ENCODE results near the gene SLAIN1. TPM values are rescaled to one million over a fixed set of nuclear protein-coding genes. Genes with fewer than 3 reads are reported as not detected.

Gene SLAIN1
- total and polyA plus RNA-seq, 2 of the 13 experiments (the other 11 are each of a cell fraction or from before 2014, with no cell fraction given): 1.2 to 4.5 TPM

DNA sequence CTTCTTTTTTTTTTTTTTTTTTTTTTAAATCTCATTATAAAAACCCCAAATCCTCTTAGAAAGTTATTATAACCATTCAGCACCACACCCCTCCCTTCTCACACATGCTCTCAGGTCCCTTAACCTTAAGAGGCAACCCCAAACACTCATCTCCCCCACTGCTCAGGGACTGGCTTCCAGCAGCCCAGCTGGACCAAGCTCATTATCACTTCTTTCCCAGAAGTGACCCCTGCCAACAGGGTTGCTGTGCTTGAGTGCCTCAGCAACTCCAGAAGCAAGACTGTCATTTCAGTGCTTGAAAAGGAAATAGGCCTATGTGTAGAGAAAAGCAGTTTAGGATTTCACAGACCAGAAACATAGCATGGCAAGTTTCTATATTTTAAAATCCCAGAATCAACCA, 84.3 kb downstream of the SLAIN1 start:
- no peak for TF ChIP-seq AGO2 (optimal IDR thresholded peaks at IDR 0.05; ENCODE audit: low read depth, low read length)
- TF ChIP-seq ZNF460 (CRISPR knock-in tag; IDR thresholded peaks at IDR 0.05; ENCODE audit: borderline replicate concordance): no peak
- TF ChIP-seq, protein P1, sequence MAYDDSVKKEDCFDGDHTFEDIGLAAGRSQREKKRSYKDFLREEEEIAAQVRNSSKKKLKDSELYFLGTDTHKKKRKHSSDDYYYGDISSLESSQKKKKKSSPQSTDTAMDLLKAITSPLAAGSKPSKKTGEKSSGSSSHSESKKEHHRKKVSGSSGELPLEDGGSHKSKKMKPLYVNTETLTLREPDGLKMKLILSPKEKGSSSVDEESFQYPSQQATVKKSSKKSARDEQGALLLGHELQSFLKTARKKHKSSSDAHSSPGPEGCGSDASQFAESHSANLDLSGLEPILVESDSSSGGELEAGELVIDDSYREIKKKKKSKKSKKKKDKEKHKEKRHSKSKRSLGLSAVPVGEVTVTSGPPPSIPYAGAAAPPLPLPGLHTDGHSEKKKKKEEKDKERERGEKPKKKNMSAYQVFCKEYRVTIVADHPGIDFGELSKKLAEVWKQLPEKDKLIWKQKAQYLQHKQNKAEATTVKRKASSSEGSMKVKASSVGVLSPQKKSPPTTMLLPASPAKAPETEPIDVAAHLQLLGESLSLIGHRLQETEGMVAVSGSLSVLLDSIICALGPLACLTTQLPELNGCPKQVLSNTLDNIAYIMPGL (CRISPR knock-in tag; IDR thresholded peaks at IDR 0.05; ENCODE audit: borderline replicate concordance in 1 of 2, low read depth in 1 of 2): no peak
- no peak for TF ChIP-seq NR2F2 (IDR thresholded peaks at IDR 0.05; ENCODE audit: borderline replicate concordance, low read depth)
- no peak for TF ChIP-seq TRIM22 (IDR thresholded peaks at IDR 0.05)
- TF ChIP-seq ZFP91 (CRISPR knock-in tag; IDR thresholded peaks at IDR 0.05; ENCODE audit: borderline replicate concordance): no peak
- Histone ChIP-seq H3K36me3 (replicated peaks in 1 of 2; ENCODE audit: control insufficient read depth in 1 of 2, insufficient read depth in 2 of 2, low read length in 2 of 2) (no peaks in the 10 kb centered on the region), H3K4me3 (replicated peaks in 1 of 3; ENCODE audit: insufficient read depth in 1 of 3, low read depth in 2 of 3, low read length in 3 of 3) (no peak overlapping the region), H2AFZ (ENCODE audit: low read length) (no peak overlapping the region), H3K27me3 (ENCODE audit: control insufficient read depth in 1 of 2, insufficient read depth in 2 of 2, low read length in 2 of 2) (no peaks in the 10 kb centered on the region), H3K4me2 (ENCODE audit: low read depth, low read length) (no peak overlapping the region), H3K9ac (ENCODE audit: insufficient read depth, low read depth, low read length) (no peak overlapping the region), H4K20me1 (ENCODE audit: insufficient read depth, low read length) (no peaks in the 10 kb centered on the region), H3K27ac (ENCODE audit: extremely low read length, insufficient read depth, low read length) (no peak overlapping the region), H3K9me3 (ENCODE audit: low read length) (no peaks in the 10 kb centered on the region), H3K79me2 (ENCODE audit: insufficient read depth, low read length) (no peaks in the 10 kb centered on the region), H3K4me1 (ENCODE audit: insufficient read depth, low read length) (no peaks in the 10 kb centered on the region)
- DNase-seq (ENCODE audit: low spot score) (no peak), FAIRE-seq (no peak), ATAC-seq (no peak)
- ChIA-PET CTCF (ENCODE audit: low intra/inter-chr PET ratio, low total read pairs) (no interaction called here), POLR2A (no interaction called here)
- intact Hi-C loops (cut with micrococcal nuclease; ENCODE audit: unreplicated experiment): no loop called here
- BruUV-seq (replicated peaks): no TSS peak
- in situ Hi-C loops (cut with HindIII; ENCODE audit: extremely low pct_ligation_motif_present, low pct_unique_long_range_greater_than_20kb): no loop called here

Measured in HepG2 (cell line).